Rectal smooth muscle tissue (tissue), 1 donor: ENCODE data around the gene GNG7.
A peak's percentile ranks its signal among the peaks of the same experiment; 100 is the strongest.

ENCODE experiments used
- H3K27ac ChIP-seq: one replicate; pipeline ENCODE4 v1.7.0; 2013; ENCODE audit warnings: low read depth, low read length, inconsistent platforms
- H3K27me3 ChIP-seq: one replicate; pipeline ENCODE4 v1.7.0; 2013; ENCODE audit warnings: low read length; ENCODE audit not compliant: control insufficient read depth, insufficient read depth
- H3K36me3 ChIP-seq: one replicate; pipeline ENCODE4 v1.7.0; 2013; ENCODE audit warnings: low read length; ENCODE audit not compliant: control insufficient read depth, insufficient read depth
- H3K4me1 ChIP-seq: one replicate; pipeline ENCODE4 v1.7.0; 2013; ENCODE audit warnings: low read length; ENCODE audit not compliant: control insufficient read depth, insufficient read depth
- H3K4me3 ChIP-seq: one replicate; pipeline ENCODE4 v1.7.0; 2013; ENCODE audit warnings: low read length
- H3K9ac ChIP-seq: one replicate; pipeline ENCODE4 v1.7.0; 2013; ENCODE audit warnings: low read length

GNG7 gene

DNA sequence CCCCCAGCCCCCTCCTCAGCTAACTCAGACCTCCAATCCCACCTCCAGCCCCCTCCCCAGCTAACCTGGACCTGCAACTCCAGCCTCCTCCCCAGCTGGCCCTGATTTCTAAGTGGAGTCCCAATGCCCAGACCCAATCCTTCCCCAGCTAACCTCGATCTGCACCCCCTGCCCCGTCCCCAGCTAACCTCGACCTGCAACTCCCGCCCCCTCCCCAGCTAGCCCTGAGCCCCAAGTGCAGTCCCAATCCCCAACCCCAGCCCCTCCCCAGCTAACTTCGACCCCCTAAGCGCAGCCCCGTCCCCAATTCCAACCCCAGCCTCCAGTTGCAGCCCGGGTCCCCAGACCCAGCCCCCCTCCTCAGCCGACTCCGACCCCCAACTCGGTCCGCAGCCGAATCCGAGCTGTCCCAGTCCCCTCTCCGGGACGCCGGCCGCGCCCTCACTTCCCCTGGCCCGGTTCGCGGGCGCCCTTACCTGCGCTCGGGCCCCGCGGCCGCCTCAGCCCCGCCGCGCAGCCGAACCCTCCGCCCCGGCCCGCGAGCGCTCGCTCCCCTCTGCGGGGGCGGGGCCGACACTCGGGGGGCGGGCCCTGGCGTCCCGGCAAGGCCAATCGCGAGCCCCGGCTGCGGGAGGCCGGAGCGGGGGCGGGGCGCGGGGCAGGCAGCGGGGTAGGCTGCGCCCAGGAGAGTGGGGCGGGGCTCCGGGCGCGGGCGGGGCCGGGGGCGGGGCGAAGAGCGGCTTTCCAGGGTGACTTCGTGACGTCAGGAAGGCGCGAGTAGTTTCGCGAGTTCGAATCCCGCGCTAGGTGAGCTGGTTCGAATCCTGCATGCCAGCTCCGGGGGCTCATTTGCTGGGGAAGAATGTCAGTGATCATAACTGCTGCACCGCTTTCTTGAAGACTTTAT lies at the start of gene GNG7:
Gene GNG7, minus strand, starts transcription at position 525 of the 907 bp plus-strand sequence. CDS start 182,006 bp downstream, outside the sequence.
- H3K4me3 ChIP-seq, result peak within 1 kb of the TSS; percentile 71
- H3K27ac ChIP-seq, result no peak within 1 kb of the TSS
- no peaks in the 10 kb centered on the region for H3K4me1 ChIP-seq
- peak within 1 kb of the TSS; percentile 32 for H3K9ac ChIP-seq
- no peaks in the 10 kb centered on the region for H3K36me3 ChIP-seq
- H3K27me3 ChIP-seq, result no peaks in the 10 kb centered on the region

DNA sequence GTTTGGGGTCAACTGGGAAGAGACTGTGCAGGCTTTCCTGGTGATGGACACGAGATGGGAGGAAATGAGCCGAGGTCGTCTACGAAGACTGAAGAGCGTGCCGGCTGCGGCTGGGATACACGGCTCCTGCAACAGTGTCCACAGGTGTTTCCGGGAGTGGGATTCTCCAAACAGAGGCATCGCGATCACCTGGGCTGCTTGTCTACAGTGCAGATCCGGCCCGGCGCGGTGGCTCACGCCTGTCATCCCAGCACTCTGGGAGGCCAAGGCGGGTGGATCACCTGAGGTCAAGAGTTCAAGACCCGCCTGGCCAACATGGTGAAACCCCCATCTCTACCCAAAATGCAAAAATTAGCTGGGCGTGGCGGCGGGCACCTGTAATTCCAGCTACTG lies 48.9 kb upstream of the GNG7 start:
- Histone ChIP-seq H3K4me3 (no peak overlapping the region), H3K4me1 (no peaks in the 10 kb centered on the region), H3K27ac (no peak overlapping the region), H3K9ac (no peak overlapping the region), H3K27me3 (no peaks in the 10 kb centered on the region), H3K36me3 (peaks cover 9% of the 10 kb centered on the region)

DNA sequence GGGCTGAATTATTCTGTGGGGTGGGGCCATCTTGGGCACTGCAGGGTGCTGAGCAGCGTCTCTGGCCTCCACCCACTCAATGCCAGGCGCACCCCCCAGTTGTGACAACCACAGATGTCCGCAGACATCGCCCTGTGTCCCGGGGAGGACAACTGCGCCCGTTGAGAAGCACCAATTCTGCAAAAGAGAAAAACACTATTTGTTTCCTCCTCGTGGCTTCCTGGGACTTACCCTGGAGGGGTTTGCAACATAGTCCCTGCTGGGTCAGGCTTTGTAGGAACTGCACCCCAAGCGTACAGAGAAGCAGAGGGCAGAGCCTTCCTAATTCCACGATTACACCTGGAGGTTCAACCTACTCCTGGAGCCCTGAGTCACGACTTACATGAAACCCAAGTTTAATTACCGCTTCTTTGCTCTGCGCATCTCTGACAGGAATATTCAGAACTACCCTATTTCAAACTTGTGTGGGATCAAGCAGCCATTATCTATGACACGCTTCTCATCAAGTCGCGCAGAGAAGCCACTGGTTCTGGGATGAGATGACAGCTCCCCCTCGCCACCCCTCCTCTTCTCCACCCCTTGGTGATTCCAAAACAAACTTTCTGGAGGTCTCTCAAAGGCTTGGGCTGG lies 48.4 kb upstream of the GNG7 start:
- Histone ChIP-seq H3K4me3 (no peak overlapping the region), H3K36me3 (peaks cover 8% of the 10 kb centered on the region), H3K4me1 (no peaks in the 10 kb centered on the region), H3K27me3 (no peaks in the 10 kb centered on the region), H3K27ac (no peak overlapping the region), H3K9ac (no peak overlapping the region)

DNA sequence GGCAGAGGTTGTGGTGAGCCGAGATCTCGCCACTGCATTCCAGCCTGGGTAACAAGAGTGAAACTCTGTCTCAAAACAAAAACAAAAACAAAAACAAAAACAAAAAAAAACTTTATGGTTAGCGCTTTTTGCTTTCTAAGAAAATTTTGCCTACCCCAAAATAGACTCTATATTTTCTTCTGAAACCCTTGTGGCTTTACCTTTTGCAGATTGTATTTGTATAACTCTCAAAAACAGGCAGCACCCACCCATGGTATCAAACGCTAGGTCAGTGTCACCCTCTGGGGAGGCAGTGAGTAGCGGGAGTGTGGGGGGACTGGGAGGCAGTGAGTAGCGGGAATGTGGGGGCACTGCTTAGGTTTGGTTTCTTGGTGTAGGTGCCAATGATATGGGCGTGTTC lies 44.9 kb upstream of the GNG7 start:
- H3K4me1 ChIP-seq, result no peaks in the 10 kb centered on the region
- H3K27me3 ChIP-seq, result no peaks in the 10 kb centered on the region
- no peak overlapping the region for H3K9ac ChIP-seq
- H3K4me3 ChIP-seq, result no peak overlapping the region
- H3K27ac ChIP-seq, result no peak overlapping the region
- H3K36me3 ChIP-seq, result no peaks in the 10 kb centered on the region

DNA sequence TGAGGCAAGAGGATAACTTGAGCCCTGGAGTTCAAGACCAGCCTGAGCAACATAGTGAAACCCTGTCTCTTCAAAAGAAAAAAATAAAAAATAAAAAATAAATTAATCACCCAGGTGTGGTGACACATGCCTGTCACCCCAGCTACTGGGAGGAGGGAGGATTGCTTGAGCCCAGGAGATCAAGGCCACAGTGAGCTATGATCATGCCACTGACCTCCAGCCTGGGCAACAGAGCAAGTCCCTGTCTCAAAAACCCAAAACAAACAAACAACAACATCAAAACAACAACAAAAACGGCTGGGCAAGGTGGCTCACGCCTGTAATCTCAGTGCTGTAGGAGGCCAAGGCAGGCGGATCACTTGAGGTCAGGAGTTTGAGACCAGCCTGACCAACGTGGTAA lies 41.6 kb upstream of the GNG7 start:
- no peak overlapping the region for H3K27ac ChIP-seq

DNA sequence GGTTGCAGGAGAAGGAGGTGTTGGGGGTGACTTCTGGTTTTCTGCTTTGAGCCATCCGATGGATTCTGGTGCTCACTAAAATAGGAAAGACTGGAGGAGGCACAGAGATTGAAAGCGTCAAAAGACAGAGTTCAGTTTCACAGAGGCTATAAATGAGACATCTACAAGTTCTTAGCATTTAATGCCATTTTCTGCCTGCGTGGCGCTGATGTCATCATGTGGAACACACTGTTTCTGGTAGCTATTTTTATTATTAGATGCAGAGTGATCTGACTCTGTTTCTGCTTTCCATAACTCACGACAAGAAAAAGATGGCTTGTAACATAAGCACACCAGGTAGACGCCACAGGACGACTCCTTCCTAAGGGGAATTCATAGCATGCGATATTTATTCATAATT lies 40.6 kb upstream of the GNG7 start:
- no peaks in the 10 kb centered on the region for H3K27me3 ChIP-seq
- H3K36me3 ChIP-seq, result no peaks in the 10 kb centered on the region
- H3K4me3 ChIP-seq, result no peak overlapping the region
- H3K4me1 ChIP-seq, result peaks cover 5% of the 10 kb centered on the region
- H3K9ac ChIP-seq, result no peak overlapping the region
- H3K27ac ChIP-seq, result no peak overlapping the region

More for the DNA sequence above, 41.6 kb upstream of the GNG7 start:
- Histone ChIP-seq H3K9ac (no peak overlapping the region), H3K27me3 (no peaks in the 10 kb centered on the region), H3K4me1 (peaks cover 3% of the 10 kb centered on the region), H3K4me3 (no peak overlapping the region), H3K36me3 (no peaks in the 10 kb centered on the region)

DNA sequence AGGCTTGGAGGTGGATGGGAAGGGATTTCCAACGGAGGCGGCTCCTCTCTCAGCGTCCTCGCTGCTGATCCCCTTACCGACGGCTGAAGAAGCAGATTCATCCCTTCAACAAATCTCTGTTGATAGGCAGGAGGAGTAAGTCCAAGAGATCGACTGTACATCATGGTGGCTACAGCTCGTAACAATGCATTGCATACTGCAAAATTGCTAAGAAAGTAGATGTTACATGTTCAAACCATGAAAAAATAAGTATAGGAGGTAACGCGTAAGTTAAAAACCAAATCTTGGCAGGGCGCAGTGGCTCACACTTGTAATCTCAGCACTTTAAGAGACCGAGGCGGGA lies 37.8 kb upstream of the GNG7 start:
- Histone ChIP-seq H3K4me3 (no peak overlapping the region), H3K36me3 (peaks cover 7% of the 10 kb centered on the region), H3K27ac (no peak overlapping the region), H3K9ac (no peak overlapping the region), H3K4me1 (peaks cover 5% of the 10 kb centered on the region), H3K27me3 (no peaks in the 10 kb centered on the region)

DNA sequence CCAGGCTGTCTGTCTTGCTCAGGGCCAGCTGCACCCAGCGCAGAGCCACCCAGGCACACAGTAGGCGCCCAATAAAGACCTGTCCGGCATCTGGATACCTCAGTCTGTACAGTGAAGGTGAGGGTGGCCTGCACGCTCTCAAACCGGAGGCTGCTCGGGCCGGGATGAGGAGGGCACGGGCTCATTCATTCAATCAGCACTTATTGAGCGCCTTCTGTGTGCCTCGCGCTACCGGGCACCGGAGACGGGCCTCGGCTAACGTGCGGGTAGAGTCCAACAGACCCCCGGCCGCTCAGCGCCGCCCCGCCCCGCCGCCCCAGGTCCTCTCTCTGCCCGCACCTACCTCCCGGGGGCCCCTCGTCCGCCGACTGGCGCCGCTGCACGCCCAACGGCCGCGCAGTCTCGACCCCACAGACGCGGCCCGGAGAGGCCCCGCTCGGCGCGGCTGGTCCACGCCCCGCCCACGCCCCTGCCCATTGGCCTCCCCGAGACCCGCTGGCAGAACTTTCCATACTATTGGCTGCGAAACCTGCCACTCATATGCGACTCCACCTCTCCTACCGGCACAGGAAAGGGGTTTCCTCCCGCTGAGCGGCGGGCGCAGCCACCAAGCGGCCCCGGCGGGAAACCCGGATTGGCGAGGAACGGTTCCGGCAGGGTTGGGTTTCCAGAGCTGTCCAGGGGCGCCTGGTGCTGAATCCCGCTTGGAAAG lies 37.3 kb upstream of the GNG7 start, which contains the start of gene SLC39A3:
Gene SLC39A3, minus strand, starts transcription at position 416 of the 712 bp plus-strand sequence. CDS start 2,760 bp downstream, outside the sequence.
- Histone ChIP-seq H3K27me3 (no peaks in the 10 kb centered on the region), H3K9ac (peak within 1 kb of the TSS; percentile 6), H3K36me3 (peaks cover 7% of the 10 kb centered on the region), H3K4me3 (peak within 1 kb of the TSS; percentile 71), H3K27ac (no peak within 1 kb of the TSS), H3K4me1 (peaks cover 5% of the 10 kb centered on the region)

DNA sequence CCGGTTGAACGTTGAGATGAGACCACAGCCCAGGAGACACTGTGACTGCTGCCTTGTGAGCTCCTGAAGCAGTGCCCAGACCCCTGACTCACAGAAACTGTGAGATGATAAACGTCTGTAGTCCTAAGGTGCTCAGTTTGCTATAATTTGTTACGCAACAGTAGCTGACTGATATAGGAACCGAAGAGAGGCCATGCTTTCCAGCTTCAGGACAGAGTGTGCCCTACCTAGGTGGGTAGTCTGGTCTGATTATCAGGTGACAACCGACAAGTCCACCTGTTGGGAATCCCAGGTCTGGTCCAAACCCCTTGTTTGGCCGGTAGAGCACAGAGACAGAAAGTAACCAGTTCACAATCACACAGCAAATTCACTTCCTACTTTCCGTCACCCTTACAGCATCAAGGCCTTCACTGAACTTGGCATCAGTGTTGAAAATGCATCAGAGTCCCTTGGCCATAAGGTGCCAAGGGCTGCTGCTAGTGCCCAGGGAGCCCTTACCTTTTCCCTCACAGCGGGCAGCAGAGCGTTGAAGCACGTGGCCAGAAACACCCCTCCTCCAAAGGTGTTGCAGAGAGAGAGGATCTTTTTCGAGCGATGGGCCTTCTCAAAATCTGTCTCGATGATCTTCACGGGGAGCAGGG lies 34.2 kb upstream of the GNG7 start:
- Histone ChIP-seq H3K27me3 (no peaks in the 10 kb centered on the region), H3K4me3 (no peak overlapping the region), H3K4me1 (peaks cover 5% of the 10 kb centered on the region), H3K9ac (no peak overlapping the region), H3K27ac (no peak overlapping the region), H3K36me3 (peaks cover 7% of the 10 kb centered on the region)

DNA sequence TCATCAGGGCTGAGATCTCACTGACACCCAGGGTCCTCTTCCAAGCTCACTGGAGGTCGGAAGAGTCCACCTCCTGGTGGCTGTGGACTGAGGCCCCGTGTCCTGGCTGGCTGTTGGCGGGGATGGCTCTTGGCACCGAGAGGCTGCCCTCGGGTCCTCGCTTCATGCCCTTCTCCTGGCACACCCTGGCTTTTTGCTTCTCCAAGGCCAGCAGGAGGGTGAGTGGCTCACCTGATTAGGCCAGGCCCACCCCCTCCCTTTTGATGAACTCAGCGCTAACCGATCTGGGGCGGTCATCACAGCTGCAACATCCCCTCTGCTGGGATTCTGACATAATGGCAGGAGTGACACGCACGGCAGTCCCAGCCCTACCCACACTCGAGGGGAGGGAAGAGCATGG lies 32.9 kb upstream of the GNG7 start:
- peaks cover 5% of the 10 kb centered on the region for H3K4me1 ChIP-seq
- H3K36me3 ChIP-seq, result peaks cover 7% of the 10 kb centered on the region
- H3K9ac ChIP-seq, result no peak overlapping the region
- H3K4me3 ChIP-seq, result no peak overlapping the region
- H3K27ac ChIP-seq, result no peak overlapping the region
- H3K27me3 ChIP-seq, result no peaks in the 10 kb centered on the region

DNA sequence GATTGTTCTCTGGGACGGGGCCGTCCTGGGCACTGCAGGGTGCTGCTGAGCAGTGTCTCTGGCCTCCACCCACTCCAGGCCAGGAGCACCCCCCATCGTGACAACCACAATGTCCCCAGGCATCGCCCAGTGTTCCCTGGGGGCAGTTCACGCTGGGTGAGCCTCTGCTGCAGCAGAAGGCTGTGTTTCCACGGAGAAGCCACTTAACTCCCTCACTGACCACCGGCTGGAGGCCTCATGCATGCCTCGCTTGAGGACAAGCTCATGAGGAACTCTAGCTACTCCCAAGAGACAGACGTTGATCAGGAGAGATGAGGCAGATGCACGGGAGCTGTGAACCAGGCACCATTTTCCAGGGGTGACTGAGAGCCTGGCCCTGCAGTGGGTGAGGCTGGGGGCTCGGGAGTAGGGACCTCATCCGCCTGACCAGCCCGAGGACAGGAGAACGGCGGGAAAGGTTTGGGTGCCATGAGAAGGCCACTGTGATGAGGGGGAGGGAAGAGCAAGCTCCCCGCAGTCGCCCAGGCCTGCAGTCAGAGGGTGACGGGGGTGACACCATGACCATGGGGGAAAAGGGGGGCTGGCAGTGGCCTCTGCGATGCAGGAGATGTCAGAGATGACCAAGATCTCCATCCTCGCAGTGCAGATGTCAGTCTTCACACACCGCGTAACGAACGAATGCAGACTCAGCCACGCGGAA lies 32.2 kb upstream of the GNG7 start:
- Histone ChIP-seq H3K9ac (no peak overlapping the region), H3K27ac (no peak overlapping the region), H3K4me3 (no peak overlapping the region), H3K36me3 (peaks cover 7% of the 10 kb centered on the region), H3K4me1 (peaks cover 5% of the 10 kb centered on the region), H3K27me3 (no peaks in the 10 kb centered on the region)
